HEK293 (cell line): ENCODE data around the gene B4GALT4.

ENCODE experiments used
- CTCF ChIA-PET: fragments of 350-600 bp; formaldehyde crosslinking; extraction: SDS; loops from one replicate; lab custom pipeline; 2021; ENCODE audit warnings: antibody characterized with exemption; lab: Yijun Ruan, JAX
- POLR2A ChIA-PET: fragments of 300-600 bp; formaldehyde crosslinking; extraction: SDS; loops from one replicate; lab custom pipeline; 2020; ENCODE audit warnings: antibody characterized with exemption, inconsistent platforms; lab: Yijun Ruan, JAX
- H3K27ac ChIP-seq: fragments of 200-500 bp; sonication (Bioruptor generic); 2 replicates; pipeline ENCODE4 v1.5.1; 2014; ENCODE audit warnings: low read depth, low read length, control low read depth, inconsistent platforms; ENCODE audit errors: extremely low read depth
- H3K36me3 ChIP-seq, 2 experiments: fragments of 200-500 bp in 1 of 2; sonication (Bioruptor generic) in 1 of 2; 1 replicate in 1 of 2; 2 replicates in 1 of 2; pipeline ENCODE4 v1.5.1; 2014 to 2017; ENCODE audit warnings: inconsistent platforms in 2 of 2, low read length in 2 of 2; ENCODE audit not compliant: control insufficient read depth in 2 of 2, insufficient read depth in 1 of 2
- H3K4me1 ChIP-seq: fragments of 200-500 bp; sonication (Bioruptor generic); 2 replicates; pipeline ENCODE4 v1.5.1; 2014; ENCODE audit warnings: mild to moderate bottlenecking, low read length, inconsistent platforms; ENCODE audit not compliant: control insufficient read depth, insufficient read depth
- H3K4me3 ChIP-seq: 2 replicates; pipeline ENCODE4 v1.5.1; 2011; ENCODE audit warnings: low read depth, mild to moderate bottlenecking, control low read depth, low read length, moderate library complexity
- H3K9me3 ChIP-seq: fragments of 200-500 bp; sonication (Bioruptor generic); 2 replicates; pipeline ENCODE4 v1.5.1; 2014; ENCODE audit warnings: low read depth, low read length, inconsistent platforms; ENCODE audit not compliant: control insufficient read depth, insufficient read depth
- GLI2 ChIP-seq: fragments of 450-650 bp; formaldehyde crosslinking; IDR thresholded peaks from 2 replicates; pipeline ENCODE4; 2017; ENCODE audit warnings: missing biosample characterization, missing genetic modification characterization, low read depth, borderline replicate concordance
- HOXD13 ChIP-seq: sonication (generic); formaldehyde crosslinking; IDR thresholded peaks from 2 replicates; pipeline ENCODE4 v1.8.0; 2022; ENCODE audit warnings: missing genetic modification reagents, borderline replicate concordance
- MZF1 ChIP-seq: fragments of 450-650 bp; formaldehyde crosslinking; IDR thresholded peaks from 2 replicates; pipeline ENCODE4 v1.5.1; 2017; ENCODE audit warnings: missing biosample characterization, missing genetic modification characterization, borderline replicate concordance
- SP7 ChIP-seq: fragments of 450-650 bp; formaldehyde crosslinking; IDR thresholded peaks from 2 replicates; pipeline ENCODE4 v1.5.1; 2016; ENCODE audit warnings: missing biosample characterization, missing genetic modification characterization
- YY2 ChIP-seq: fragments of 450-650 bp; formaldehyde crosslinking; IDR thresholded peaks from 2 replicates; pipeline ENCODE4 v1.5.1; 2016; ENCODE audit warnings: missing biosample characterization, missing genetic modification characterization
- ZBTB26 ChIP-seq: fragments of 450-650 bp; formaldehyde crosslinking; optimal IDR thresholded peaks from 2 replicates; pipeline ENCODE3; 2016; ENCODE audit warnings: missing biosample characterization, mild to moderate bottlenecking, missing genetic modification characterization
- ZNF10 ChIP-seq: fragments of 450-650 bp; formaldehyde crosslinking; IDR thresholded peaks from 2 replicates; pipeline ENCODE4 v1.5.1; 2017; ENCODE audit warnings: missing biosample characterization, missing genetic modification characterization
- ZNF2 ChIP-seq: fragments of 450-650 bp; formaldehyde crosslinking; IDR thresholded peaks from 2 replicates; pipeline ENCODE4 v1.5.1; 2016; ENCODE audit warnings: missing biosample characterization, missing genetic modification characterization
- ZNF248 ChIP-seq: fragments of 450-650 bp; formaldehyde crosslinking; IDR thresholded peaks from 2 replicates; pipeline ENCODE4 v1.5.1; 2017; ENCODE audit warnings: missing biosample characterization, missing genetic modification characterization
- ZNF311 ChIP-seq: fragments of 450-650 bp; formaldehyde crosslinking; IDR thresholded peaks from 2 replicates; pipeline ENCODE4 v1.5.1; 2017; ENCODE audit warnings: missing biosample characterization, missing genetic modification characterization, borderline replicate concordance
- ZNF501 ChIP-seq: fragments of 450-650 bp; formaldehyde crosslinking; IDR thresholded peaks from 2 replicates; pipeline ENCODE4 v1.5.1; 2016; ENCODE audit warnings: missing biosample characterization, missing genetic modification characterization
- ZNF514 ChIP-seq: fragments of 450-650 bp; formaldehyde crosslinking; IDR thresholded peaks from 2 replicates; pipeline ENCODE4 v1.5.1; 2016; ENCODE audit warnings: missing biosample characterization, missing genetic modification characterization
- ZNF530 ChIP-seq: fragments of 450-650 bp; formaldehyde crosslinking; IDR thresholded peaks from 2 replicates; pipeline ENCODE4 v1.5.1; 2016; ENCODE audit warnings: low read depth, missing biosample characterization, missing genetic modification characterization
- ZNF621 ChIP-seq: fragments of 450-650 bp; formaldehyde crosslinking; IDR thresholded peaks from 2 replicates; pipeline ENCODE4 v1.5.1; 2017; ENCODE audit warnings: missing biosample characterization, missing genetic modification characterization
- ZNF626 ChIP-seq: fragments of 450-650 bp; sonication (Bioruptor Pico); formaldehyde crosslinking; IDR thresholded peaks from 2 replicates; pipeline ENCODE4 v1.5.1; 2018; ENCODE audit warnings: missing biosample characterization, missing genetic modification characterization, inconsistent platforms
- ZNF670 ChIP-seq: fragments of 450-650 bp; formaldehyde crosslinking; IDR thresholded peaks from 2 replicates; pipeline ENCODE4 v1.5.1; 2016; ENCODE audit warnings: missing biosample characterization, missing genetic modification characterization, low read depth
- ZNF747 ChIP-seq: fragments of 450-650 bp; formaldehyde crosslinking; IDR thresholded peaks from 2 replicates; pipeline ENCODE4 v1.5.1; 2016; ENCODE audit warnings: missing biosample characterization, missing genetic modification characterization
- ZNF777 ChIP-seq: fragments of 450-650 bp; formaldehyde crosslinking; IDR thresholded peaks from 2 replicates; pipeline ENCODE4 v1.5.1; 2017; ENCODE audit warnings: missing biosample characterization, missing genetic modification characterization, borderline replicate concordance
- ZNF830 ChIP-seq: fragments of 450-650 bp; IDR thresholded peaks from 2 replicates; pipeline ENCODE4 v1.5.0; 2018; ENCODE audit warnings: missing biosample characterization, missing genetic modification characterization, low read depth, mild to moderate bottlenecking, moderate library complexity
- ZSCAN30 ChIP-seq: fragments of 450-650 bp; IDR thresholded peaks from 2 replicates; pipeline ENCODE4 v1.5.1; 2018; ENCODE audit warnings: missing biosample characterization, mild to moderate bottlenecking, missing genetic modification characterization, moderate library complexity
- TF ChIP-seq, protein P1 (sequence below): fragments of 450-650 bp; formaldehyde crosslinking; IDR thresholded peaks from 2 replicates; pipeline ENCODE4 v1.5.1; 2017; ENCODE audit warnings: missing biosample characterization, missing genetic modification characterization

The B4GALT4 gene

GRCh38 chr3:119220970-119221667 lies 19.6 kb downstream of the B4GALT4 start:
- POLR2A ChIA-PET, result no interaction called here
- no peak overlapping the region for H3K4me3 ChIP-seq
- H3K4me1 ChIP-seq, result no peaks in the 10 kb centered on the region
- TF ChIP-seq ZNF777 (tag by site-specific recombination) (no peak), ZNF311 (no peak), ZNF670 (tag by site-specific recombination) (no peak), ZNF10 (tag by site-specific recombination) (no peak), MZF1 (no peak), ZNF501 (no peak), ZBTB26 (tag by site-specific recombination) (no peak), ZNF514 (tag by site-specific recombination) (no peak), ZSCAN30 (no peak), ZNF626 (tag by site-specific recombination) (no peak), YY2 (tag by site-specific recombination) (no peak), ZNF530 (tag by site-specific recombination) (no peak), HOXD13 (CRISPR knock-in tag) (no peak), ZNF621 (tag by site-specific recombination) (no peak)
- peaks cover 0 to 82% of the 10 kb centered on the region in 2 experiments; a peak in 2 of 3 replicates for H3K36me3 ChIP-seq
- CTCF ChIA-PET, result no interaction called here
- no peaks in the 10 kb centered on the region for H3K9me3 ChIP-seq
- no peak overlapping the region for H3K27ac ChIP-seq

GRCh38 chr3:119220198-119220597 lies 20.5 kb downstream of the B4GALT4 start:
- ChIA-PET CTCF (no interaction called here), POLR2A (no interaction called here)
- H3K9me3 ChIP-seq, result no peaks in the 10 kb centered on the region
- no peak overlapping the region for H3K4me3 ChIP-seq
- TF ChIP-seq ZNF747 (tag by site-specific recombination), result no peak
- TF ChIP-seq ZNF248 (tag by site-specific recombination), result no peak
- no peak for TF ChIP-seq SP7 (tag by site-specific recombination)
- no peak for TF ChIP-seq ZNF830 (tag by site-specific recombination)
- TF ChIP-seq, protein P1, sequence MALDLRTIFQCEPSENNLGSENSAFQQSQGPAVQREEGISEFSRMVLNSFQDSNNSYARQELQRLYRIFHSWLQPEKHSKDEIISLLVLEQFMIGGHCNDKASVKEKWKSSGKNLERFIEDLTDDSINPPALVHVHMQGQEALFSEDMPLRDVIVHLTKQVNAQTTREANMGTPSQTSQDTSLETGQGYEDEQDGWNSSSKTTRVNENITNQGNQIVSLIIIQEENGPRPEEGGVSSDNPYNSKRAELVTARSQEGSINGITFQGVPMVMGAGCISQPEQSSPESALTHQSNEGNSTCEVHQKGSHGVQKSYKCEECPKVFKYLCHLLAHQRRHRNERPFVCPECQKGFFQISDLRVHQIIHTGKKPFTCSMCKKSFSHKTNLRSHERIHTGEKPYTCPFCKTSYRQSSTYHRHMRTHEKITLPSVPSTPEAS (tag by site-specific recombination), result no peak
- H3K36me3 ChIP-seq, result peaks cover 0 to 87% of the 10 kb centered on the region in 2 experiments; a peak in 2 of 3 replicates
- H3K27ac ChIP-seq, result no peak overlapping the region
- H3K4me1 ChIP-seq, result no peaks in the 10 kb centered on the region

DNA sequence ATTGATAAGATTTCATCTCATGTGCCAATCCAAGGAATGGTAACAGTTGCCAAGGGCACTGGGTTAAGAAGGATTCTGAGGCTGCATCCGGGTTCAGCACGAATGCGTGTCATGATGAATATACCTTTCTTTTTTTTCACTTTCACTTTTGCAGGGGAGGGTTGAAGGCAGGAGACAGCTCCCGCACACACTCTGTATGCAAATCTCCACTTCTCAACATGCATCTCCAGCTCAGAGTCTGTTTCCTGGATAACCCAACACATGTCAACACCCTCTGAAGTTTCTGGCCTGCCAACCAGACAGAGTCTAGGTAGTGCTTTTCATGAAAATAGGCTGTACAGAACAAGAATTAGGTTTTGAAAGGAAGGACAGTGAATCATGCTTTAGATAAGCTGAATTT lies 21.6 kb downstream of the B4GALT4 start:
- Histone ChIP-seq H3K36me3 (peaks cover 0 to 91% of the 10 kb centered on the region in 2 experiments; a peak in 2 of 3 replicates), H3K9me3 (no peaks in the 10 kb centered on the region), H3K27ac (no peak overlapping the region)
- TF ChIP-seq GLI2 (no peak), ZNF2 (tag by site-specific recombination) (no peak)
- TF ChIP-seq, all 188 proteins: peak for 0
- ChIA-PET POLR2A (no interaction called here), CTCF (no interaction called here)
- H3K4me1 ChIP-seq, result no peaks in the 10 kb centered on the region
- H3K4me3 ChIP-seq, result no peak overlapping the region
